Progenitor cell of endocrine pancreas (in vitro differentiated cells): ENCODE data around the gene VRK2. TPM values are rescaled to one million over a fixed set of nuclear protein-coding genes. Genes with fewer than 3 reads are reported as not detected.

ENCODE experiments used
- DNase-seq: peaks from one replicate; pipeline ENCODE4 v3.0.0; 2021; ENCODE audit warnings: low spot score; ENCODE audit not compliant: unreplicated experiment
- H3K27ac Mint-ChIP-seq: 2 replicates; pipeline ENCODE4 v1.8.0; 2021; ENCODE audit warnings: mild to moderate bottlenecking, moderate library complexity, mixed read lengths
- H3K27me3 Mint-ChIP-seq: 2 replicates; pipeline ENCODE4 v1.8.0; 2021; ENCODE audit warnings: mixed read lengths
- H3K36me3 Mint-ChIP-seq: 2 replicates; pipeline ENCODE4 v1.8.0; 2022; ENCODE audit warnings: mixed read lengths; ENCODE audit not compliant: insufficient read depth
- H3K4me1 Mint-ChIP-seq: 2 replicates; pipeline ENCODE4 v1.8.0; 2021; ENCODE audit warnings: low read depth, mixed read lengths
- H3K4me3 Mint-ChIP-seq: 2 replicates; pipeline ENCODE4 v1.8.0; 2021; ENCODE audit warnings: low read depth, mild to moderate bottlenecking, moderate library complexity, mixed read lengths
- H3K9me3 Mint-ChIP-seq: 2 replicates; pipeline ENCODE4 v1.8.0; 2021; ENCODE audit warnings: low read depth, mixed read lengths
- CTCF ChIP-seq: fragments of 200-600 bp; sonication (generic); IDR thresholded peaks from one replicate; pipeline ENCODE4 v1.5.0; 2021; ENCODE audit warnings: antibody characterized with exemption, mild to moderate bottlenecking; ENCODE audit not compliant: unreplicated experiment
- total RNA-seq: library from RNA; stranded (reverse); gene quantifications from 2 replicates; pipeline ENCODE4 v1.2.1, GENCODE V29; 2021

VRK2 gene
- total RNA-seq, 1 donor from 2014 or later: 22.7 TPM

DNA sequence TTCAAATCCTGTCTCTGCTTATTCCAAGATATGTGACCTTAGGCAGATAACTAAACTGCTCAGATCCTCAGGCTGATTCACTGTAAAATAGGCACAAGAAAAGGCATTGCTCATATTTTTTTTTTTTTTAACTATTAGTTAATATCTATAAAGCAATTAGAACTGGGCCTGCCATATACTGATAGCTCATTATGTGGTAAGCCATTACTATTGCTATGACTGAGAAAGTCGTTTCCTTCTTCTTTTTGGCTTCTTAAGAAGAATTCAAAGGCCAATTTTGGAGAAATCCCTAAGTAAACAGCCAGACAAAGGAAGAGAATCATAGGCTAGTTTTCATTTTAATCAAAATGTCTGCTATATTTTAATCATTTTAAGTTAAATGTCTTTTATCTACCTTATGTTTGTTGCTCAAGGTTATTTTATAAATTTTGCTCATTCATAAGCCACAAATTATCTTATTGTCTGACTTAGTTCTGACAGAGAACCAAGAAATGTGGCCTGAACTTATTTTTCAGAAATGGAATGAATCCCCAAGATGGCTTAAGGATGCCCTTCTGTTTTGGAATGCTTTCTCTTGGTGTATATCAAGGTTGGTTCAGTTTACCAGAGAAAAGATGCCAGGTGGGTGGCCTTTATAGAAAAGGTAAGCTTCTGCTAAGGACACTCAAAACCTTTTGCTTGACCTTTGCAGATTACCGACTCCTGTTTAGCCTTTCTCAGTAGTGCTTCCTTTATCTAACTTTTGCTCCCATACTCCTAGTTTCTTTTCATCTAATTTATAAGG, 21.3 kb upstream of the VRK2 start:
- no peaks in the 10 kb centered on the region for H3K9me3 Mint-ChIP-seq
- no peaks in the 10 kb centered on the region for H3K27me3 Mint-ChIP-seq
- H3K4me1 Mint-ChIP-seq: no peaks in the 10 kb centered on the region
- no peaks in the 10 kb centered on the region for H3K36me3 Mint-ChIP-seq
- no peak for TF ChIP-seq CTCF
- no peak overlapping the region for H3K27ac Mint-ChIP-seq
- no peak overlapping the region for H3K4me3 Mint-ChIP-seq
- no peak for DNase-seq

- H3K4me1 Mint-ChIP-seq: no peaks in the 10 kb centered on the region
- no peaks in the 10 kb centered on the region for H3K27me3 Mint-ChIP-seq
- no peak overlapping the region for H3K27ac Mint-ChIP-seq
- no peak for TF ChIP-seq CTCF
- H3K4me3 Mint-ChIP-seq: no peak overlapping the region
- H3K36me3 Mint-ChIP-seq: no peaks in the 10 kb centered on the region
- DNase-seq: no peak
- H3K9me3 Mint-ChIP-seq: no peaks in the 10 kb centered on the region
Measured at GRCh38 chr2:58027029-58027428, 19.6 kb upstream of the VRK2 start.

- H3K9me3 Mint-ChIP-seq: no peaks in the 10 kb centered on the region
- no peak overlapping the region for H3K4me3 Mint-ChIP-seq
- H3K27ac Mint-ChIP-seq: no peak overlapping the region
- no peak for DNase-seq
- H3K4me1 Mint-ChIP-seq: no peaks in the 10 kb centered on the region
- TF ChIP-seq CTCF: no peak
- H3K36me3 Mint-ChIP-seq: no peaks in the 10 kb centered on the region
- no peaks in the 10 kb centered on the region for H3K27me3 Mint-ChIP-seq
Measured at GRCh38 chr2:58030771-58031170, 15.8 kb upstream of the VRK2 start.

- Mint-ChIP-seq H3K4me3 (no peak overlapping the region), H3K4me1 (no peaks in the 10 kb centered on the region), H3K27ac (no peak overlapping the region), H3K27me3 (no peaks in the 10 kb centered on the region), H3K9me3 (no peaks in the 10 kb centered on the region), H3K36me3 (no peaks in the 10 kb centered on the region)
- no peak for TF ChIP-seq CTCF
- no peak for DNase-seq
Measured at GRCh38 chr2:58032016-58032763, 14.4 kb upstream of the VRK2 start.

DNA sequence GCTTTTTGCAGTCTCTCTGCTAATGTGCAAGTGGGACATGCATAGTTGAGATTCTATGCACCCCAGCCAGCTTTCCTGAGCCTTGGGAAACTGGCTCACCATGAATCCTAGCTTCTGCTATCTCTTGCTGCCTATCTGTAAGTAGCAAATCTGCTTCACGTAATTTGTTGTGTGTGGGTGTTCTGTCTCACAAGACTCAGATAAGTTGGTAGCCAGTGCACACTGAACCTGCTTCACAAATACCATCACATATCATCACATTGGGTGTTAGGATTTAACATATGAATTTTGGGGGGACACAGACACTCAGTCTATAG, 13.9 kb upstream of the VRK2 start:
- Mint-ChIP-seq H3K9me3 (no peaks in the 10 kb centered on the region), H3K4me3 (no peak overlapping the region), H3K4me1 (no peaks in the 10 kb centered on the region), H3K36me3 (no peaks in the 10 kb centered on the region), H3K27me3 (no peaks in the 10 kb centered on the region), H3K27ac (no peak overlapping the region)
- no peak for TF ChIP-seq CTCF
- no peak for DNase-seq
